Measurements from ENCODE around the gene GREB1L. TPM values are rescaled to one million over a fixed set of nuclear protein-coding genes. Genes with fewer than 3 reads are reported as not detected.

Gene GREB1L
- total and polyA plus RNA-seq, 2 of the 13 experiments (the other 11 are each of a cell fraction or from before 2014, with no cell fraction given): 0.17 to 0.66 TPM

DNA sequence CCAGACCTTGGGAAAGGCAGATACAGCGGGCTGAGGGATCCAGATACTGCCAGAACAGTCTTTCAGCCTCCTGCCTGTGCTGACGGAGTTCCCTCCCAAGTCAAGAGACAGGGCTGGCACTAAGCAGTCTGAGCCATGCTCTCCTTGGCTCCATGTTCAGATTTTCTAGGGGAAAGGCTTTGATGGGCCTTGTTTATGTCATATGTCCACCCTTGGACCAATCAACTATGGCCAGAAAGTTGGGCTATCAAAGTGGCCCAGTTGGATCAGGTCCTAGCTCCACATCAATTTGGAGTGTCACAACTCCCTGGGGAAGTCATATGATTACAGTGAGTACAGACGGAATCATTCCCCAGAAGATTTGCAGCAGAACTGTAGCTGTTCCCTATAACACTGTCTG lies 152.0 kb downstream of the GREB1L start (continued):
- TF ChIP-seq FOXK1 (CRISPR knock-in tag; IDR thresholded peaks at IDR 0.05; ENCODE audit: borderline replicate concordance, low read depth) (no peak), ZNF589 (CRISPR knock-in tag; conservative IDR thresholded peaks at IDR 0.05) (no peak), ZNF317 (CRISPR knock-in tag; IDR thresholded peaks at IDR 0.05) (no peak), PRDM10 (CRISPR knock-in tag; IDR thresholded peaks at IDR 0.05; ENCODE audit: low read depth) (no peak)

GRCh38 chr18:21398121-21398520 lies 156.1 kb downstream of the GREB1L start:
- no peaks in the 10 kb centered on the region for H4K20me1 ChIP-seq (ENCODE audit: insufficient read depth, low read length)
- intact Hi-C loops (cut with micrococcal nuclease; ENCODE audit: unreplicated experiment): no loop called here
- H3K9ac ChIP-seq (ENCODE audit: insufficient read depth, low read depth, low read length): no peak overlapping the region
- H3K4me3 ChIP-seq (replicated peaks in 1 of 3; ENCODE audit: insufficient read depth in 1 of 3, low read depth in 2 of 3, low read length in 3 of 3): no peak overlapping the region
- in situ Hi-C loops (cut with HindIII; ENCODE audit: extremely low pct_ligation_motif_present, low pct_unique_long_range_greater_than_20kb): no loop called here
- CTCF ChIA-PET (ENCODE audit: low intra/inter-chr PET ratio, low total read pairs): no interaction called here
- no peak for DNase-seq (ENCODE audit: low spot score)
- no peaks in the 10 kb centered on the region for H3K9me3 ChIP-seq (ENCODE audit: low read length)
- H3K4me2 ChIP-seq (ENCODE audit: low read depth, low read length): no peak overlapping the region
- POLR2A ChIA-PET: no interaction called here
- H3K36me3 ChIP-seq (replicated peaks in 1 of 2; ENCODE audit: control insufficient read depth in 1 of 2, insufficient read depth in 2 of 2, low read length in 2 of 2): no peaks in the 10 kb centered on the region
- no peak for FAIRE-seq
- H3K79me2 ChIP-seq (ENCODE audit: insufficient read depth, low read length): no peaks in the 10 kb centered on the region
- H3K4me1 ChIP-seq (ENCODE audit: insufficient read depth, low read length): no peaks in the 10 kb centered on the region
- H3K27ac ChIP-seq (ENCODE audit: extremely low read length, insufficient read depth, low read length): no peak overlapping the region
- H3K27me3 ChIP-seq (ENCODE audit: control insufficient read depth in 1 of 2, insufficient read depth in 2 of 2, low read length in 2 of 2): no peaks in the 10 kb centered on the region
- BruUV-seq (replicated peaks): no TSS peak
- ATAC-seq: no peak
- WGBS (ENCODE audit: low lambda C conversion rate): 35% methylated on average over 2 of the region's 2 CpGs
- no peak overlapping the region for H2AFZ ChIP-seq (ENCODE audit: low read length)
- TF ChIP-seq NFIC (IDR thresholded peaks at IDR 0.05; ENCODE audit: low read length) (no peak), HNF4G (IDR thresholded peaks at IDR 0.05; ENCODE audit: borderline replicate concordance, low read depth, low read length) (no peak), HNF4G (CRISPR knock-in tag; IDR thresholded peaks at IDR 0.05; ENCODE audit: borderline replicate concordance, low read depth) (no peak), SATB2 (CRISPR knock-in tag; IDR thresholded peaks at IDR 0.05) (no peak), SRSF9 (IDR thresholded peaks at IDR 0.05; ENCODE audit: borderline replicate concordance, insufficient read depth, low read depth, low read length, poor library complexity, severe bottlenecking) (no peak), SIX1 (CRISPR knock-in tag; IDR thresholded peaks at IDR 0.05; ENCODE audit: borderline replicate concordance) (no peak), BCL3 (CRISPR knock-in tag; IDR thresholded peaks at IDR 0.05) (no peak), XRCC5 (optimal IDR thresholded peaks at IDR 0.05; ENCODE audit: low read length) (no peak), SOX13 (IDR thresholded peaks at IDR 0.05) (no peak), SOX13 (CRISPR knock-in tag; conservative IDR thresholded peaks at IDR 0.05 in 1 of 2, IDR thresholded peaks at IDR 0.05 in 1 of 2) (no peak), RXRA (CRISPR knock-in tag; IDR thresholded peaks at IDR 0.05) (no peak), ZFP82 (CRISPR knock-in tag; IDR thresholded peaks at IDR 0.05; ENCODE audit: borderline replicate concordance) (no peak), ZNF788 (CRISPR knock-in tag; IDR thresholded peaks at IDR 0.05; ENCODE audit: borderline replicate concordance) (no peak), ZKSCAN8 (CRISPR knock-in tag; IDR thresholded peaks at IDR 0.05; ENCODE audit: borderline replicate concordance) (no peak)

Data from HepG2 (cell line).